Activated B cell treated with CpG ODN at 0.5 μM for 24 hours (primary cell): ENCODE measurements around the gene TTR. TPM values are rescaled to one million over a fixed set of nuclear protein-coding genes. Genes with fewer than 3 reads are reported as not detected.

Experiments
- ATAC-seq: fragments of 200-7000 bp; cut with Tn5 transposase; one replicate; pipeline ENCODE4 v1.10.0; 2021; ENCODE audit warnings: low read depth, mild to moderate bottlenecking, moderate library complexity
- CTCF ChIA-PET: fragments of 350-600 bp; sonication (Branson Sonifier 250); formaldehyde crosslinking; loops from one replicate; lab custom pipeline; 2021; ENCODE audit warnings: antibody characterized with exemption; lab: Charles Lee
- POLR2A ChIA-PET: fragments of 350-600 bp; sonication (Branson Sonifier 250); formaldehyde crosslinking; loops from one replicate; lab custom pipeline; 2021; ENCODE audit warnings: antibody characterized with exemption; lab: Charles Lee
- DNase-seq: peaks from one replicate; pipeline ENCODE4 v3.0.0; 2022
- H3K27ac Mint-ChIP-seq: one replicate; pipeline ENCODE4 v1.8.0; 2020; ENCODE audit warnings: mixed read lengths
- H3K27me3 Mint-ChIP-seq: one replicate; pipeline ENCODE4 v1.8.0; 2021; ENCODE audit warnings: mixed read lengths
- H3K36me3 Mint-ChIP-seq: one replicate; pipeline ENCODE4 v1.8.0; 2021; ENCODE audit warnings: low read depth, mixed read lengths
- H3K4me1 Mint-ChIP-seq: one replicate; pipeline ENCODE4 v1.8.0; 2021; ENCODE audit warnings: mixed read lengths
- H3K4me3 Mint-ChIP-seq: one replicate; pipeline ENCODE4 v1.8.0; 2020; ENCODE audit warnings: mild to moderate bottlenecking, mixed read lengths
- H3K9me3 Mint-ChIP-seq: one replicate; pipeline ENCODE4 v1.8.0; 2020; ENCODE audit warnings: mixed read lengths
- CTCF ChIP-seq: fragments of 200-600 bp; IDR thresholded peaks from one replicate; pipeline ENCODE4 v1.8.0; 2022; ENCODE audit warnings: antibody characterized with exemption, mild to moderate bottlenecking
- intact Hi-C: fragments of 100-400 bp; cut with micrococcal nuclease; formaldehyde crosslinking; loops from one replicate; pipeline ENCODE4 v1.15.1; 2024
- total RNA-seq: library from RNA; stranded (reverse); gene quantifications from 2 replicates; pipeline ENCODE4 v1.2.3, GENCODE V29; 2022

The TTR gene
- total RNA-seq, 1 donor from 2014 or later = not detected

GRCh38 chr18:31553800-31554199 is 37.9 kb upstream of the TTR start:
- no peaks in the 10 kb centered on the region for H3K9me3 Mint-ChIP-seq
- DNase-seq (no peak), ATAC-seq (no peak)
- ChIA-PET CTCF (interaction anchor here (1.1 to 5.2 kb wide), 2 partner anchors 17 to 170 kb away, joined by 3 to 74 read pairs; no protein-coding TSS in a partner anchor), POLR2A (no interaction called here)
- no peaks in the 10 kb centered on the region for H3K4me1 Mint-ChIP-seq
- peaks cover 4% of the 10 kb centered on the region for H3K27me3 Mint-ChIP-seq
- no peaks in the 10 kb centered on the region for H3K36me3 Mint-ChIP-seq
- no peak for TF ChIP-seq CTCF
- intact Hi-C loops = no loop called here
- no peak overlapping the region for H3K4me3 Mint-ChIP-seq
- no peak overlapping the region for H3K27ac Mint-ChIP-seq

GRCh38 chr18:31554776-31555175 is 36.9 kb upstream of the TTR start:
- intact Hi-C loops = no loop called here
- POLR2A ChIA-PET = no interaction called here
- peaks cover 4% of the 10 kb centered on the region for H3K27me3 Mint-ChIP-seq
- no peaks in the 10 kb centered on the region for H3K9me3 Mint-ChIP-seq
- H3K27ac Mint-ChIP-seq = no peak overlapping the region
- H3K36me3 Mint-ChIP-seq = no peaks in the 10 kb centered on the region
- no peaks in the 10 kb centered on the region for H3K4me1 Mint-ChIP-seq
- no peak overlapping the region for H3K4me3 Mint-ChIP-seq
- DNase-seq = no peak
- no peak for ATAC-seq
- TF ChIP-seq CTCF = no peak
- CTCF ChIA-PET = interaction anchor here (5.2 kb wide), 1 partner anchor 169 kb away, joined by 74 read pairs; no protein-coding TSS in a partner anchor

DNA sequence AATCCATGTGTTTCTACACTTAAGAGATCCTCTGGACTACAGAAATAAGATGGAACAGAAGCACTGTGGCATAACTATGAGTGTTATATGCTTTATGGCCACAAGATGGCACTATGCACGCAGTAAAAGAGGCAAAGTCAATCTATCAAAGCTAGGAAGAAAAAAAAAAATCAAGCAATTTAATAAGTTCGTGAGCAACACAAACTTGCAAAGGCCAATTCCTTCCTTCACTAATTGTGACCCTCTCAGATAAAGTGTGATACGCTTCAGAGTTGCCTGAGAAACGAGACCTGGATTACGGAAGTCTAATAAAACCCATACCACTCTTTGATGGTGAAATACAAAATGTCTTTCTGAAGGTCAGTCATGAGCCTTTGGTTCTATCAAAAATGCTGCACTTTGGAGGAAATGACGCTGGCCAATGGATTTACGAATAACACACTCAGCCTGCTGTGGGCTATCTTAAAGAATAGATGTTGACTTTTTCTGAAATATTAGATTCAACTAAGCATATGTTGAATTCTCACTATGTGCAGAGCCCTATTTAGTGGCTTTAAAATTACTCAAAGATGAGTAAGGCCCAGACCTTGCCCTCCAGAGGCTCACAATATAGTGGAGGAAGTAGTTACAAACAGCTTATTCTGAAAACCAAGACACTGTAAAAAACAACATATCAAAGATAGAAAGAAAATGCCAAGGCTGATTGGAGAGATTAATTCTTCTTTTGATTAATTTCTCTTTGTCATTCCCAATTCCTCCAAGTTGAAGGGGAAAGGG is 35.5 kb upstream of the TTR start:
- intact Hi-C loops = loop anchor here (1.0 kb wide), 5 partner anchors 166 to 996 kb away; no protein-coding TSS in a partner anchor
- ChIA-PET POLR2A (no interaction called here), CTCF (interaction anchor here (0.6 to 5.2 kb wide), 11 partner anchors 8 to 420 kb away, joined by 3 to 74 read pairs (median 4); no protein-coding TSS in a partner anchor)
- Mint-ChIP-seq H3K36me3 (no peaks in the 10 kb centered on the region), H3K4me3 (no peak overlapping the region), H3K9me3 (no peaks in the 10 kb centered on the region), H3K4me1 (no peaks in the 10 kb centered on the region), H3K27me3 (peaks cover 4% of the 10 kb centered on the region), H3K27ac (no peak overlapping the region)
- DNase-seq (no peak), ATAC-seq (peak; percentile 40)
- peak; percentile 31 for TF ChIP-seq CTCF

DNA sequence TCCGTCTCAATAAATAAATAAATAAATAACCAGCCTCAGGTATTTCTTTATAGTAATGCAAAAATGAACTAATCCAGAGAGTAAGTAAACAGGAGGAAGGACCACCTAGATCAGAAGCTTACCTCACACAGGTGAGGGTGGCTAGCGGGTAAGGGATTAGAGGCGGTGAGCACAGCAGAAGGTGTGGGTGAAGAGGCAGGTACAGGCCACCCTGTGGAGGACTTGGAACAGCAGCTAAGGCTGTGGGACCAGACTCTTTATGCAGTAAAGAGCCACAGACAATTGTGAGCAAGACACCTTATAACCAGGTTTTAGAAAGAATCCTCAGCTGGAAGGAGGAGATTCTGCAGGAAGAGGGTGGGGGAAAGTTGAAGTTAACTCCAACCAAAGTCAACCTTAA is 34.2 kb upstream of the TTR start:
- Mint-ChIP-seq H3K27ac (no peak overlapping the region), H3K36me3 (no peaks in the 10 kb centered on the region), H3K4me1 (no peaks in the 10 kb centered on the region), H3K9me3 (no peaks in the 10 kb centered on the region), H3K4me3 (no peak overlapping the region), H3K27me3 (peaks cover 4% of the 10 kb centered on the region)
- DNase-seq (no peak), ATAC-seq (no peak)
- no peak for TF ChIP-seq CTCF
- CTCF ChIA-PET = interaction anchor here (5.2 kb wide), 1 partner anchor 167 kb away, joined by 74 read pairs; no protein-coding TSS in a partner anchor
- intact Hi-C loops = no loop called here
- POLR2A ChIA-PET = no interaction called here

GRCh38 chr18:31558567-31558966 is 33.1 kb upstream of the TTR start:
- H3K27me3 Mint-ChIP-seq = peaks cover 8% of the 10 kb centered on the region
- intact Hi-C loops = no loop called here
- CTCF ChIA-PET = interaction anchor here (5.2 kb wide), 1 partner anchor 166 kb away, joined by 74 read pairs; no protein-coding TSS in a partner anchor
- H3K4me1 Mint-ChIP-seq = no peaks in the 10 kb centered on the region
- no peaks in the 10 kb centered on the region for H3K36me3 Mint-ChIP-seq
- no peak for TF ChIP-seq CTCF
- H3K9me3 Mint-ChIP-seq = no peaks in the 10 kb centered on the region
- POLR2A ChIA-PET = no interaction called here
- DNase-seq (no peak), ATAC-seq (no peak)
- no peak overlapping the region for H3K27ac Mint-ChIP-seq
- H3K4me3 Mint-ChIP-seq = no peak overlapping the region
